HepG2 (cell line): ENCODE results near the gene SALL4. TPM values are rescaled to one million over a fixed set of nuclear protein-coding genes. Genes with fewer than 3 reads are reported as not detected.

Experiments
- ATAC-seq: fragments of 200-7000 bp; cut with Tn5 transposase; 3 replicates; pipeline ENCODE4 v1.9.1; 2020; ENCODE audit warnings: mild to moderate bottlenecking, moderate library complexity
- BruUV-seq: library from RNA; stranded (reverse); fragments of 400-500 nt; replicated peaks from 2 replicates; lab custom pipeline; 2021; lab: Mats Ljungman, UMichigan
- CTCF ChIA-PET: fragments of 300-600 bp; formaldehyde crosslinking; extraction: SDS; loops from one replicate; lab custom pipeline; 2021; ENCODE audit warnings: low total read pairs, inconsistent platforms, low intra/inter-chr PET ratio; lab: Yijun Ruan, JAX
- POLR2A ChIA-PET: fragments of 350-600 bp; sonication (Branson Sonifier 250); formaldehyde crosslinking; loops from one replicate; lab custom pipeline; 2020; ENCODE audit warnings: antibody characterized with exemption, inconsistent platforms; lab: Yijun Ruan, JAX
- DNase-seq: peaks from one replicate; pipeline ENCODE4 v3.0.0-alpha.2; 2015; ENCODE audit warnings: low spot score
- FAIRE-seq: peaks from 3 replicates; lab custom pipeline; 2011; peaks lifted over from hg19 to GRCh38; lab: Jason Lieb, UNC
- H2AFZ ChIP-seq: one replicate; pipeline ENCODE4 v1.6.1; 2011; ENCODE audit warnings: low read length, inconsistent platforms
- H3K27ac ChIP-seq: fragments of 300-600 bp; 3 replicates; pipeline ENCODE4 v1.8.0; 2011; ENCODE audit warnings: mixed run types, mild to moderate bottlenecking, mixed read lengths, low read length, inconsistent platforms; ENCODE audit not compliant: insufficient read depth; ENCODE audit errors: extremely low read length
- H3K27me3 ChIP-seq, 2 experiments: fragments of 200-600 bp in 1 of 2; 2 replicates in 1 of 2; 3 replicates in 1 of 2; pipeline versions ENCODE4 v1.6.0 to v1.8.0; 2011; ENCODE audit warnings: low read length in 2 of 2, mild to moderate bottlenecking in 2 of 2, moderate library complexity in 2 of 2, inconsistent platforms in 1 of 2; ENCODE audit not compliant: insufficient read depth in 2 of 2, control insufficient read depth in 1 of 2
- H3K36me3 ChIP-seq, 2 experiments: fragments of 200-600 bp in 1 of 2; replicated peaks in 1 of 2; 2 replicates in 1 of 2; 3 replicates in 1 of 2; pipeline versions ENCODE4 v1.5.1 to v1.8.0; 2011; ENCODE audit warnings: low read length in 2 of 2, inconsistent platforms in 1 of 2; ENCODE audit not compliant: insufficient read depth in 2 of 2, control insufficient read depth in 1 of 2
- H3K4me1 ChIP-seq: 2 replicates; pipeline ENCODE4 v1.5.1; 2012; ENCODE audit warnings: low read length, inconsistent platforms; ENCODE audit not compliant: insufficient read depth
- H3K4me2 ChIP-seq: 2 replicates; pipeline ENCODE4 v1.6.0; 2011; ENCODE audit warnings: low read depth, low read length, inconsistent platforms
- H3K4me3 ChIP-seq, 3 experiments: fragments of 200-600 bp in 1 of 3; sonication (generic), shearing (Covaris generic) in 1 of 3; replicated peaks in 1 of 3; 2 replicates each; pipeline ENCODE4 v1.5.1; 2011 to 2016; ENCODE audit warnings: low read length in 3 of 3, inconsistent platforms in 2 of 3, low read depth in 2 of 3, mild to moderate bottlenecking in 2 of 3, control low read depth in 1 of 3, mixed read lengths in 1 of 3; ENCODE audit not compliant: insufficient read depth in 1 of 3
- H3K79me2 ChIP-seq: one replicate; pipeline ENCODE4 v1.6.1; 2011; ENCODE audit warnings: low read length, inconsistent platforms; ENCODE audit not compliant: insufficient read depth
- H3K9ac ChIP-seq: 2 replicates; pipeline ENCODE4 v1.6.0; 2011; ENCODE audit warnings: mild to moderate bottlenecking, low read depth, low read length, inconsistent platforms; ENCODE audit not compliant: insufficient read depth
- H3K9me3 ChIP-seq: 2 replicates; pipeline ENCODE4 v1.5.1; 2012; ENCODE audit warnings: mild to moderate bottlenecking, low read length
- H4K20me1 ChIP-seq: 2 replicates; pipeline ENCODE4 v1.6.0; 2011; ENCODE audit warnings: inconsistent platforms, mild to moderate bottlenecking, low read length, moderate library complexity; ENCODE audit not compliant: insufficient read depth
- ARID5B ChIP-seq: IDR thresholded peaks from 2 replicates; pipeline ENCODE4 v1.4.0; 2020; ENCODE audit warnings: mild to moderate bottlenecking, missing genetic modification reagents
- FOXA1 ChIP-seq, 2 experiments: fragments of 450-650 bp in 1 of 2; sonication (generic) in 1 of 2; formaldehyde crosslinking in 1 of 2; IDR thresholded peaks; 2 replicates each; pipeline versions ENCODE4 v1.4.0 to v1.6.1; 2016 to 2020; ENCODE audit warnings: missing genetic modification reagents in 1 of 2
- HDAC1 ChIP-seq: sonication (generic); formaldehyde crosslinking; IDR thresholded peaks from 2 replicates; pipeline ENCODE4 v1.5.1; 2020; ENCODE audit warnings: mild to moderate bottlenecking, missing genetic modification reagents
- MAZ ChIP-seq, 2 experiments: sonication (generic) in 1 of 2; formaldehyde crosslinking in 1 of 2; IDR thresholded peaks; 2 replicates each; pipeline versions ENCODE4 v1.5.0 to v1.6.1; 2012 to 2020; ENCODE audit warnings: low read depth in 2 of 2, mild to moderate bottlenecking in 2 of 2, borderline replicate concordance in 1 of 2, improper control_type of control experiment in 1 of 2, low read length in 1 of 2, missing genetic modification reagents in 1 of 2, moderate library complexity in 1 of 2
- SAP130 ChIP-seq: IDR thresholded peaks from 2 replicates; pipeline ENCODE4 v1.6.1; 2016; ENCODE audit warnings: low read depth
- SOX13 ChIP-seq, 3 experiments: fragments of 450-650 bp in 1 of 3; sonication (generic) in 1 of 3; formaldehyde crosslinking in 1 of 3; IDR thresholded peaks in 2 of 3; conservative IDR thresholded peaks in 1 of 3; 2 replicates each; pipeline versions ENCODE4 v1.5.0 to v1.6.1; 2016 to 2020; ENCODE audit warnings: antibody characterized with exemption in 1 of 3, mild to moderate bottlenecking in 1 of 3, missing compliant biosample characterization in 1 of 3, missing genetic modification reagents in 1 of 3, moderate library complexity in 1 of 3
- TEAD3 ChIP-seq: optimal IDR thresholded peaks from 2 replicates; pipeline ENCODE3; 2016; ENCODE audit warnings: borderline replicate concordance
- ZFYVE20 ChIP-seq: sonication (generic); formaldehyde crosslinking; IDR thresholded peaks from 2 replicates; pipeline ENCODE4 v1.8.0; 2023; ENCODE audit warnings: low read depth, mild to moderate bottlenecking, moderate library complexity, missing genetic modification reagents, borderline replicate concordance
- ZMAT3 ChIP-seq: sonication (generic); formaldehyde crosslinking; conservative IDR thresholded peaks from 2 replicates; pipeline ENCODE4 v1.7.0; 2021; ENCODE audit warnings: missing genetic modification reagents
- ZNF331 ChIP-seq: sonication (generic); formaldehyde crosslinking; IDR thresholded peaks from 2 replicates; pipeline ENCODE4 v1.4.0; 2020; ENCODE audit warnings: missing genetic modification reagents
- ZNF512B ChIP-seq: sonication (generic); formaldehyde crosslinking; IDR thresholded peaks from 2 replicates; pipeline ENCODE4 v1.5.1; 2020; ENCODE audit warnings: missing genetic modification reagents, mild to moderate bottlenecking, borderline replicate concordance
- ZNF572 ChIP-seq: sonication (generic); formaldehyde crosslinking; IDR thresholded peaks from 2 replicates; pipeline ENCODE4 v1.5.1; 2020; ENCODE audit warnings: mild to moderate bottlenecking, missing genetic modification reagents
- ZNF619 ChIP-seq: sonication (generic); formaldehyde crosslinking; IDR thresholded peaks from 2 replicates; pipeline ENCODE4 v1.4.0; 2020; ENCODE audit warnings: mild to moderate bottlenecking, missing genetic modification reagents
- ZNF879 ChIP-seq: sonication (generic); formaldehyde crosslinking; IDR thresholded peaks from 2 replicates; pipeline ENCODE4 v1.8.1; 2023; ENCODE audit warnings: missing genetic modification reagents
- ZSCAN9 ChIP-seq: IDR thresholded peaks from 2 replicates; pipeline ENCODE4 v1.6.1; 2016; ENCODE audit warnings: borderline replicate concordance
- WGBS: methylation state at CpG from one replicate; pipeline ENCODE4 v1.1.6; 2017; ENCODE audit warnings: low lambda C conversion rate; 5-methylcytosine and 5-hydroxymethylcytosine counted together
- in situ Hi-C: cut with HindIII; loops from 2 replicates; pipeline ENCODE4 v1.10.0; 2017; ENCODE audit warnings: low pct_unique_long_range_greater_than_20kb; ENCODE audit not compliant: extremely low pct_ligation_motif_present
- intact Hi-C: fragments of 100-400 bp; cut with micrococcal nuclease; formaldehyde crosslinking; loops from one replicate; pipeline ENCODE4 v1.10.0; 2022; ENCODE audit not compliant: unreplicated experiment
- polyA plus RNA-seq, 8 experiments: library from polyadenylated mRNA; depleted of rRNA in 3 of 8; stranded (reverse) in 7 of 8; unstranded in 1 of 8; fragments of >200 nt; fragmentation: Illumina TruSeq in 4 of 8; extraction: Trizol in 4 of 8; gene quantifications; 2 replicates each; pipeline versions ENCODE4 v1.2.1 to v1.2.3, GENCODE V29; 2011 to 2016; ENCODE audit warnings: low read depth in 4 of 8, missing spikeins in 1 of 8, mixed read lengths in 1 of 8; ENCODE audit not compliant: insufficient read depth in 1 of 8
- total RNA-seq, 5 experiments: library from RNA; depleted of rRNA; stranded (reverse); fragments of >200 nt; fragmentation: Illumina TruSeq; extraction: Trizol; gene quantifications; 2 replicates each; pipeline ENCODE4 v1.2.3, GENCODE V29; 2016; ENCODE audit warnings: low read depth in 1 of 5

The SALL4 gene
- total and polyA plus RNA-seq, 2 of the 13 experiments (the other 11 are each of a cell fraction or from before 2014, with no cell fraction given): 0.33 to 1.8 TPM

GRCh38 chr20:51734876-51735720 is 67.2 kb downstream of the SALL4 start:
- FAIRE-seq: peak; percentile 55
- Histone ChIP-seq H3K4me3 (peak overlapping the region in 1 of 3 experiments; percentile 24; a peak in 1 of 6 replicates), H3K4me1 (peaks cover 80% of the 10 kb centered on the region), H2AFZ (no peak overlapping the region), H3K9me3 (no peaks in the 10 kb centered on the region), H3K4me2 (peak overlapping the region; percentile 62), H3K27ac (peak overlapping the region; percentile 5), H4K20me1 (no peaks in the 10 kb centered on the region), H3K36me3 (no peaks in the 10 kb centered on the region), H3K9ac (no peak overlapping the region), H3K27me3 (no peaks in the 10 kb centered on the region), H3K79me2 (no peaks in the 10 kb centered on the region)
- peak; percentile 67 for DNase-seq
- no TSS peak for BruUV-seq
- 33% methylated on average over 13 of the region's 13 CpGs for WGBS
- in situ Hi-C loops (no loop called here), intact Hi-C loops (loop anchor here (1.0 kb wide), 1 partner anchor 10 kb away; no protein-coding TSS in a partner anchor)
- CTCF ChIA-PET: no interaction called here
- ATAC-seq: peak; percentile 67
- POLR2A ChIA-PET: no interaction called here
- TF ChIP-seq ZNF331 (CRISPR knock-in tag) (0 out of 2 replicates have a peak, but pooled peaks have one; percentile 32), TEAD3 (CRISPR knock-in tag) (peak; percentile 68), ZSCAN9 (CRISPR knock-in tag) (no peak), ARID5B (CRISPR knock-in tag) (peak; percentile 41; the same call in 1 of the 2 replicates), ZNF879 (0 out of 2 replicates have a peak, but pooled peaks have one; percentile 47), SAP130 (CRISPR knock-in tag) (peak; percentile 50), HDAC1 (CRISPR knock-in tag) (0 out of 2 replicates have a peak, but pooled peaks have one; percentile 36), SOX13 (IDR thresholded peaks at IDR 0.05) (0 out of 2 replicates have a peak, but pooled peaks have one; percentile 13), SOX13 (CRISPR knock-in tag; conservative IDR thresholded peaks at IDR 0.05 in 1 of 2, IDR thresholded peaks at IDR 0.05 in 1 of 2) (peak in 1 of 2 experiments; percentile 59; a peak in 1 of 4 replicates), ZNF512B (0 out of 2 replicates have a peak, but pooled peaks have one; percentile 58), ZMAT3 (peak; percentile 68; the same call in 1 of the 2 replicates), ZNF572 (CRISPR knock-in tag) (0 out of 2 replicates have a peak, but pooled peaks have one; percentile 51), ZFYVE20 (no peak), MAZ (IDR thresholded peaks at IDR 0.05; ENCODE audit: borderline replicate concordance, low read depth, low read length) (no peak), MAZ (CRISPR knock-in tag; IDR thresholded peaks at IDR 0.05; ENCODE audit: low read depth) (peak; percentile 6; the same call in 1 of the 2 replicates), ZNF619 (CRISPR knock-in tag) (no peak), FOXA1 (IDR thresholded peaks at IDR 0.05) (no peak), FOXA1 (CRISPR knock-in tag; IDR thresholded peaks at IDR 0.05) (0 out of 2 replicates have a peak, but pooled peaks have one; percentile 26)
